Stimulated activated CD8-positive, alpha-beta memory T cell treated with anti-CD3 and anti-CD28 coated beads, Interleukin-4, amount 100 ng/mL, for 48 hours (primary cell): ENCODE data around the gene CD9.

Experiments
- DNase-seq: peaks from one replicate; pipeline ENCODE4 v3.0.0-alpha.2; 2020

Gene CD9

DNA sequence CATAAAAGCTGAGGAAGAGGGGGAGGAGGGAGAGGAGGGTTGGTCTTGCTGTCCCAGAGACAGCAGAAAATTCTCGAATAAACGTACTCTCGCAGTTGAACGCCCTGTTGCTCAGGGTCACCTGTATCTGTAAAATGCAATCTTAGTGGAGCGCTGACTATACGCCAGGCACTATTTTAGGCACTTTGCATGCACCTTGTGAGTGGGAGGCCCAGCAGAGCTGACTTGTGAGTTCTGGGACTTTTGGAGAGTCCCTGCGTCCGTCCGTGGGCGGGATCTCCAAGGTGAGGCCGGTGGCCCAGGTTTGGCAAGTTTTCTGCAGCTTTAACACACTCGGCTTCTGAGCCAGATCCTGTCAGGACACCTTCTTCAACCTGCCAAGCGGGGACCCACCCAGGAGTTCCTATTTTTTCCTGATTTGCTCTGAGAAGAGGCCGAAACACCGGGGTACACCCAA lies 77.8 kb downstream of the CD9 start:
- peak; percentile 68 for DNase-seq

DNA sequence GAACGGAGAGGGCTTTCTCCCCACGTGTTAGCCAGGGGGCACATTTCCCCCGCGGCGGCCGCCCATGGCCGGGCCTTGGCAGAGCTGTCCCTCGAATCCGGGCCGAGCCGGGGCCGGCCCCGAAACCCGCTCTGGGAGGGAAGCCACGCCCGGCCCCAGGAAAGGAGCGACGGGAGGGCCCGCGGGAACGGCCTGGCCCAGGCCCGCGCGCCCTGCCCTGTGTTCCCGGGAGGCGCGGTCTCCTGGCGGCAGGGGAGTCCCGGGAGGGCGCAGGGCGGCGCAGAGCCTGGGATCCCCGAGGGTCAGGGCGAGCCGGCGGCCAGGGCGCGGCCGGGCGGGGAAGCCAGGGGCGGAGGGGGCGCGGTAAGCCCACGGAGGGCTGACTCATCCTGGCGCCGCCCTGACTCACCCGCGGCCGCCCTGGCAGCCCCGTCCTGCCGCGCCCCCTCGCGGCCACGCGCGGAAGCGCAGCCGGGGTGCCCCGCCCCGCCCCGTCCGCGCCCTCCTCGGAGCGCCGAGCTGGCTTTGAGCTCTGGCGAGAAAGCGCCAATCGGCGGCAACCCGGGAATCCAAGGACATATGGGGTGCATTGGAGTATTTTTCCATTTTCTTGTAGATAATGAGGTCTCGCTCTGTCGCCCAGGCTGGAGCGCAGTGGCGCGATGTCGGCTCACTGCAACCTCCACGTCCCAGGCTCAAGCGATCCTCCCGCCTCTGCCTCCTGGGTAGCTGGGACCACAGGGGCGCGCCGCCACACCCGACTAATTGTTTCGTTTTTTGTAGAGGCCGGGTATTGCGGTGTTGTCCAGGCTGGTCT lies 78.4 kb downstream of the CD9 start:
- peak; percentile 90 for DNase-seq

DNA sequence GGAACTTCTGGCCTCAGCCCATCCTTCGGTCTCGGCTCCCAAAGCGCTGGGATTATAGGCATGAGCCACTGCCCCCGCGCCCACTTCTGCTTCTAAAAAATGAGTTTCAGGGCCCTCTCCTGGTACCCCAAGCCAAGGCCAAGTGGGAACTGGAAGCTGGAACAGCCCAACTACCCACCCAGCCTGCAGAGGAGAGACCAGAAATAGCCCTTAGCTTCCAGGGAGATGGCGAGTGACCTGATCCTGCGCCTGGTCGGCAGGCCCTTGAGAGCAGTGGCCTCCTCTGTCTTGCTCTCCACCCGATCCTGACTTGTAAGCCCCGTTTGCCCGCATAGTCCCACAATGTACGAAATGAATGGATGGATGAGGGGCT lies 79.0 kb downstream of the CD9 start:
- no peak for DNase-seq

DNA sequence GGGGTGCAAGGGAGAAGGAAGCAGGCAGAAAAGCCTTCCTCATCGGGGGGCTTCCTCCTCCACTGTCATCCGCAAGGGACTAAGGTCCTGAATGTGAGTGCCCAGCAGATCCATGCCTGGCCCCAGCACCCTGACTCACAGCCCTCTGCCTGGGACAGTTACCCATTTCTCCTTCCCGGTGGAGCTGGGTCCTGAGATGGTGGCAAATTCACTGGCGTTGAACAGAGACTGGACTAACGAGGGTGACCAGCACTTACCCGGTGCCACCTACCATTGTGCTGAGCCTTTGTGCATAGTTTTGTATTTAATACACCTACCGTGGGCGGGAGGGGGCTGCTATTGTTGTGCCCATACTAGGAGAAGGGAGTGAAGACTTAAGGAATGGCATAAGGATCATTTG lies 79.4 kb downstream of the CD9 start:
- DNase-seq, result no peak

DNA sequence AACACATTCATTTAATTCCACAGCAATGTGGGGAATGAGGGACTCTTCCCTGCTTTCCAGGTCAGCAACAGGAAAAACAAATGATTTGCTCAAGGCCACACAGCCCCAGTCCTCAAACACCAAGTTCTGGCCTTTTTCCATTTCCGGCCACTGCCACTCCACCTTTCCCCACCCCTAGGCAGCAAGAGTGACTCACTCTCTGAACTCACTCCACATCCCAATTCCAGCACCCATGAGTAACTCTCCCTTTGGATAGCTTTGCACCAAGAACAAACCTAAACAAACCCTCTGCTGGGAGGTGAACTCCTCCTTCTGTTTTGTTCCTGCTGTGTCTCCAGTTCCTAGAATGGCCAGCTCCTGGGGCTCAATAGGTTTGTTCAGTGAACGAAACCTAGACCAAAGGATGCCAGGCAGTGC lies 79.9 kb downstream of the CD9 start:
- no peak for DNase-seq

DNA sequence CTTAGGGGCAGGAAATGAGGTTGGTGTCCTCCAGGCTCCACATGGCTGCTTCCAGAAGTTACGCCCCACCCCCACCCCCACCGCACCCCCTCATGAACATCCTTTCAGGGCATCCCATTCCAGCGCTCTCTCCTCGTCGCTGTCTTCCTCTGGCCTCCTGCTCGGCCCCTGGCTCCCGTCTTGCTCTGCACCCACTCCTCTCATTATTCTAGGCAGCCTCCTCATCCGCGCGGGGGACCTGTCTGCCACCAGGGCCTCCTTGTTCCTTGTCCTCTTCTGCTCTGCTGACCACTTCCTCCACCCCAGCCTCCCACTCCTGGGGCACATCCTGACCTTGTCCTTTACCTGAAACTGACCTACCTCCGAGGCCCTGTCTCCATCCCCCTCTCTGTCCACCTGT lies 80.5 kb downstream of the CD9 start:
- no peak for DNase-seq

DNA sequence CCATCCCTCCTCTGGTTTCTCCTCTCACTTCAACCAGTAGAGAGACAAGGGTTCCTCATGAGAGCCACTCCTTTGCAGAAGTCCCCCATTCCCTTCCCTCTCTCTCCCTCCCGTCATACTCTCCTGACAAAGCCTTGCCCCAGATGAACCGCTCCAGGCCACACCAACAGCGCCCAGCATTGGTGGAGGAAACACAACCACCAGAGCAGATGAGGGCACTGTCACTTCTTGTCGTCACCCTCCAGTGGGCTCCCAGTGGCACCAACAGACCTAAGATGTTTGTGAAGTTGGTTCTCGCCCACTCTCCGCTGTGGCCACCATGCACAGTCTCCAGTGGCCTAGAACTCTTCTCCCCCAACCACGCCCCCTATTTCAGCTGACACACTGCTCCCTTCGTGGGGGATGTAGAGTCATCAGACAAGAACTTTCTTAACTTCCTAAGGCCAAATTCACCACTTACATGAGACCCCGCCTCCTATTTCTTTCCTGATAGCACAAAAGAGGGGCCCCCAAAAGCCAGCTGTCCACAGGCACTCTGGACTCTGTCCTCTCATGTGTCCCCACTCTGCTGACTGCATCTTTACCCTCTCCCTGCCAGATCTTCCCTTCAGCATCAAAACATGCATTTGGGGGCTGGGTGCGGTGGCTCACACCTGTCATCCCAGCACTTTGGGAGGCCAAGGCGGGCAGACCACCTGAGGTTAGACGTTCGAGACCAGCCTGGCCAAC lies 81.0 kb downstream of the CD9 start:
- DNase-seq, result no peak

DNA sequence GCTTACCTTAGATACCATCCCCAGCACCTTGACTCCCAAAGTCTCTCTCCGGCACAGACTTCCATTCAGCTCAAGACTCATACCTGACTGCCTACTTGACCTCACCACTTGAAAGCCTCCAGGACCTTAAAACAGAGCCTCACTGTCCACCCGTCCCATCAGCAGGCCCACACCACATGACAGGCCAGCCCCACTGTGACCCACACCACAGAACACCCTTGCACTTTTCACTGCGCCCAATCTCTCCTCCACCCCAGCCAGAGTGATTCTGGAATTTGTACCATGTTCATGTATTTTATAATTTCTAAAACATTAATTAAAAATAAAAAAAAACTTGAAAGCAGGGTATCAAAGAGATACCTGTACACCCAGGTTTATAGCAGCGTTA lies 82.2 kb downstream of the CD9 start:
- no peak for DNase-seq

DNA sequence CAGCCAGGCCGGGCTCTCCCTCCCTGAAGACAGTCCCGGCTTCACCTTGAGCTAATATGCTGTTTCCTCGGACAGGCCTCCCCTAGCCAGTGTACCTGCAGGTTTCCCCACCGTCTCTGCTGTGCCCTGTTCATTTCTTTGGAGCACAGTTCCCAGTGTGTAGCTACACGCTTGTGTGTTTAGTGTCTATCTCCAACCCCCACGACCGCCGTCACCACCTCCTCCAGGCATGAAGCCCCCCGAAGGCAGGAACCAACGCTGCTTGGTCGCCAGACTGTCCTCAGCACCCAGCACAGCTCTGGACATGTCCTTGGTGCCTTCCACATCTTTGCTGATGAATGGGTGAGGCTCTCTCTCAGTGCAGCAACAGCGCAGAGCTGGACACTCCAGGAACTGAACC lies 84.1 kb downstream of the CD9 start:
- no peak for DNase-seq

DNA sequence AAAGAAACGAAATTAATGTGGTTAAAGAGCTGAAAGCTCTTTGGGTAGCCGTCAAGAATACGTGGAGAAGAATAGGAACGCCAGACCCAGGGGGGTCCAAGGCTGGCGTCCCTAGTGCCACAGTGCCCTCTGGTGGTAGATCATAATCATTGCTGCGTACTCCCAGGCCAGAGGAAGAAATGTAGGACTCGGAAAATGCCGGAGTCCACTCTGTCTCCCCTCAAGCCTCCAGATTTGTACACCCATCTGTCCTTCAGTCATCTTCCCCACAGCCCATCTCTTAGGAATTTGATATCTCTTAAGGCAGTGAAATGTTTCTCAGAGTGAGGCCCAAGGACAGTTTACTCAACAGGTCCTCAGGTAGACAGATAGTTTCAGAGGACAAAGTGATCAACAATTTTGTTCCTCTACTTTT lies 84.9 kb downstream of the CD9 start:
- peak; percentile 75 for DNase-seq

DNA sequence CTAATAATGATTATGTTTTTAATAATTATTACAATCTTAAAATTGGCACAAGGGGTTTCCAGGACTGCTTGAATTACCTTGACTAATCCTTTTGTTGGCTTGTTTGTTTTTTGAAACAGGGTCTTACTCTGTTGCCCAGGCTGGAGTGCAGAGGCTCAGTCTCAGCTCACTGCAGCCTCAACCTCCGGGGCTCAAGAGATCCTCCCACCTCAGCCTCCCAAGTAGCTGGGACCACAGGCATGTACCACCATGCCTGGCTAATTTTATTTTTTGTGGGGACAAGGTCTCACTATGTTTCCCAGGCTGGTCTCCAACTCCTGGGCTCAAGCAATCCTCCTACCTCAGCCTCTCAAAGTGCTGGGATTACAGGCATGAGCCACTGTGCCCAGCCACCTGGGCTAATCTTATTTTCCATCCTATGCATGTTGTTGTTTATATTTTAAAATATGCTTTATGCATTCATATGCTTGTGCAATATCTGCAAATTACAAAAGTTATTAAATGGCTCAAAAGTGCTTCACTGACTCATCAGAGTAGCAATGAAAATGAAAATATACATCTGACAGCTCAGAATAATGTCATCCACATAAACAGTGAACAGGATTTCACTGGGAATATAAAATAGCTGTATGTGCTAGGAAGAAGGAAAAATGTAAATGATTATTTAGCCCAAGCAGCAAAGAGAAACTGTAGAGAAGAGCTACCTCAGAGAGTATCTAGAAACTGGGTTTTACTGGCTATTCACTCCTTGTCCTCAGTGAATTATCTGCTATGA lies 85.5 kb downstream of the CD9 start:
- no peak for DNase-seq
